Psoas muscle (tissue), 8 donors: ENCODE measurements around the gene GHR. TPM values are rescaled to one million over a fixed set of nuclear protein-coding genes. Genes with fewer than 3 reads are reported as not detected.

Source experiments
- ATAC-seq, 4 donors: fragments of 200-7000 bp; cut with Tn5 transposase; one replicate each; pipeline ENCODE4 v1.9.1; 2020; ENCODE audit warnings: moderate library complexity in 3 of 4, mild to moderate bottlenecking in 2 of 4
- DNase-seq, 2 donors: peaks; one replicate each; pipeline ENCODE4 v3.0.0-alpha.2; 2020
- H3K27ac ChIP-seq: fragments of 200-600 bp; one replicate; pipeline ENCODE4 v1.8.0; 2022
- H3K27me3 ChIP-seq, 3 donors: fragments of 200-600 bp in 1 of 3; one replicate each; pipeline versions ENCODE4 v1.6.1 to v1.8.0; 2013 to 2022; ENCODE audit warnings: low read length in 2 of 3, mild to moderate bottlenecking in 2 of 3, moderate library complexity in 1 of 3; ENCODE audit not compliant: insufficient read depth in 3 of 3
- H3K36me3 ChIP-seq, 2 donors: fragments of 200-600 bp in 1 of 2; one replicate each; pipeline versions ENCODE4 v1.6.1 to v1.8.0; 2013 to 2022; ENCODE audit warnings: low read depth in 1 of 2, mild to moderate bottlenecking in 1 of 2, moderate library complexity in 1 of 2; ENCODE audit not compliant: insufficient read depth in 1 of 2
- H3K4me1 ChIP-seq: fragments of 200-600 bp; one replicate; pipeline ENCODE4 v1.8.0; 2022
- H3K4me3 ChIP-seq: fragments of 200-600 bp; one replicate; pipeline ENCODE4 v1.8.0; 2022; ENCODE audit warnings: mild to moderate bottlenecking
- H3K9me3 ChIP-seq: fragments of 200-600 bp; one replicate; pipeline ENCODE4 v1.8.0; 2022
- CTCF ChIP-seq: fragments of 200-600 bp; IDR thresholded peaks from one replicate; pipeline ENCODE4 v1.8.0; 2022; ENCODE audit warnings: antibody characterized with exemption
- WGBS, 3 donors: extraction: QIAGEN DNeasy Blood & Tissue Kit; methylation state at CpG; one replicate each; pipeline versions ENCODE4 v1.1.6 to v1.1.7; 2013; 5-methylcytosine and 5-hydroxymethylcytosine counted together
- intact Hi-C, 2 donors: fragments of 100-400 bp; cut with DNase I; formaldehyde crosslinking; loops; one replicate each; pipeline versions ENCODE4 v1.11.0 to v1.14.2; 2022
- polyA plus RNA-seq, 3 donors: library from polyadenylated mRNA; stranded (reverse); fragments of 200-250 nt; gene quantifications; one replicate each; pipeline ENCODE4 v1.2.3, GENCODE V29; 2013
- total RNA-seq, 4 donors: library from RNA; stranded (reverse); fragmentation: NEBNext Ultra II Directional in 2 of 4; extraction: Animal tissue kit (Norgen Biotek cat#: 25700) in 2 of 4; gene quantifications; one replicate each; pipeline versions ENCODE4 v1.2.1 to v1.2.4, GENCODE V29; 2021 to 2023
- donor health status: healthy with polysubstance abuse.
- donor health status: DM: no; HTN: no; CAD: no; lungs with moderate emphysema.
- donor health status: Bipolar disorder and iron deficiency.
- donor health status: healthy.
- donor health status: DM: yes; HTN: yes; CAD: no.
- donor health status: DM: no; HTN: no; CAD: no.
- donor health status: DM: no; HTN: no; CAD: no.
- donor health status: DM: yes; HTN: yes; CAD: no.

GHR gene
- total and polyA plus RNA-seq, 7 donors, result 12.4 to 60.3 (median 32.1) TPM

- peak in 2 of 4 donors; percentile 3 to 6 for ATAC-seq
These were observed 471 bp upstream of the GHR start for GRCh38 chr5:42422656-42423280.

GRCh38 chr5:42426016-42426415 lies 2.8 kb downstream of the GHR start:
- peak overlapping the region; percentile 86 for H3K4me3 ChIP-seq
- H3K36me3 ChIP-seq, result no peaks in the 10 kb centered on the region
- no peak overlapping the region for H3K27ac ChIP-seq
- peaks cover 54% of the 10 kb centered on the region for H3K4me1 ChIP-seq
- no peak for ATAC-seq
- H3K9me3 ChIP-seq, result no peaks in the 10 kb centered on the region
- H3K27me3 ChIP-seq, result no peaks in the 10 kb centered on the region
- no peak for TF ChIP-seq CTCF
- WGBS, 3 donors, result 56 to 73% (median 60%) methylated on average over 3 of the region's 3 CpGs
- DNase-seq, result no peak
- intact Hi-C loops, result loop anchor here (10.0 kb wide), 4 partner anchors 89 to 571 kb away; partner anchors contain the start of gene FBXO4 (in 1 of the 2)

More at GRCh38 chr5:42422656-42423280, 471 bp upstream of the GHR start:
- no peaks in the 10 kb centered on the region for H3K9me3 ChIP-seq
- peaks cover 36% of the 10 kb centered on the region for H3K4me1 ChIP-seq
- intact Hi-C loops, result loop anchor here (1.0 to 10.0 kb wide), 9 partner anchors 75 to 568 kb away; partner anchors contain the start of gene FBXO4 (in 1 of the 2)
- no peaks in the 10 kb centered on the region for H3K36me3 ChIP-seq
- no peak for TF ChIP-seq CTCF
- no peak for DNase-seq
- H3K27ac ChIP-seq, result peak overlapping the region; percentile 89
- H3K4me3 ChIP-seq, result peak overlapping the region; percentile 86
- WGBS, 3 donors, result 9 to 25% (median 12%) methylated on average over 7 of the region's 7 CpGs
- H3K27me3 ChIP-seq, result no peaks in the 10 kb centered on the region

- ATAC-seq (peak in 1 of 4 donors; percentile 17), DNase-seq (no peak)
- no peak overlapping the region for H3K27ac ChIP-seq
- H3K4me3 ChIP-seq, result no peak overlapping the region
- peaks cover 58% of the 10 kb centered on the region for H3K4me1 ChIP-seq
- 92 to 98% (median 94%) methylated on average over 1 of the region's 1 CpG for WGBS, 3 donors
- intact Hi-C loops, result loop anchor here (5.0 to 10.0 kb wide), 5 partner anchors 85 to 575 kb away; partner anchors contain the start of gene FBXO4 (in 1 of the 2)
- H3K9me3 ChIP-seq, result no peaks in the 10 kb centered on the region
- H3K27me3 ChIP-seq, result no peaks in the 10 kb centered on the region
- H3K36me3 ChIP-seq, result no peaks in the 10 kb centered on the region
- no peak for TF ChIP-seq CTCF
These were observed 6.5 kb downstream of the GHR start for GRCh38 chr5:42429694-42430093.

- ATAC-seq (peak; percentile 59 to 83 (median 78)), DNase-seq (no peak)
- no peaks in the 10 kb centered on the region for H3K27me3 ChIP-seq
- peaks cover 60% of the 10 kb centered on the region for H3K4me1 ChIP-seq
- H3K4me3 ChIP-seq, result no peak overlapping the region
- intact Hi-C loops, result loop anchor here in 1 of 2 donors (5.0 kb wide), 1 partner anchor 238 kb away; no protein-coding TSS in a partner anchor
- no peaks in the 10 kb centered on the region for H3K36me3 ChIP-seq
- TF ChIP-seq CTCF, result no peak
- peak overlapping the region; percentile 31 for H3K27ac ChIP-seq
- no peaks in the 10 kb centered on the region for H3K9me3 ChIP-seq
These were observed 10.9 kb downstream of the GHR start for GRCh38 chr5:42434047-42434724.
